ENCODE results near the gene ASTL.
A peak's percentile ranks its signal among the peaks of the same experiment; 100 is the strongest.

The ASTL gene

GRCh38 chr2:96110621-96111256, 27.6 kb downstream of the ASTL start:
- no peak for DNase-seq

DNA sequence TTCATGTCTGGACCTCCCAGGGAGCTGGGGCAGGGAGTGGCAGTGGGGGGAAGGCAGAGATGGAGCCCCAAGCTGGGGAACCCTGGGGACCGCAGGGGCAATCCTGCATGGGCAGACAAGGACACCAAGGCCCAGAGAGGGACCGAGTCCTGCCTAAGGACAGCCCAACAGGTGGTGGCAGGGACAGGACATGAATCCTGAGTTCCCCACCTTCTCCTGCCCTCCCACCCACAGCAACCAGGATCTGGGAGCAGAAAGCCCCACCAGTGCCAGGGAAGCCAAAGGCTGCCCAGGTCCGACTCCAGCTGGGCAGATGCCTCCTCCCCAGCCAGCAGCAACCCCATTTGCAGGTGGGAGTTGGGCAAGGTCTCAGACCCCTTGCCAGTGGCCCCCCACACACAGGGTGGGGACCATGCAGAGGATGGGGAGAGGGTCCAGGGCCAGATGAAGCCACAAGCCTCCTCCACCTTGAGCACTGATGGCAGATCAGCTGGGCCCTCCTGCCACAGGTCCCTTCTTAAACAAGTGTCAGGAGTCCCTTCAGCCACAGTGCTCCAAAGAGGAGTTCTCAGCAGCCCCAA, 28.3 kb downstream of the ASTL start:
- DNase-seq, result no peak

GRCh38 chr2:96109361-96109680, 29.0 kb downstream of the ASTL start:
- no peak for DNase-seq

DNA sequence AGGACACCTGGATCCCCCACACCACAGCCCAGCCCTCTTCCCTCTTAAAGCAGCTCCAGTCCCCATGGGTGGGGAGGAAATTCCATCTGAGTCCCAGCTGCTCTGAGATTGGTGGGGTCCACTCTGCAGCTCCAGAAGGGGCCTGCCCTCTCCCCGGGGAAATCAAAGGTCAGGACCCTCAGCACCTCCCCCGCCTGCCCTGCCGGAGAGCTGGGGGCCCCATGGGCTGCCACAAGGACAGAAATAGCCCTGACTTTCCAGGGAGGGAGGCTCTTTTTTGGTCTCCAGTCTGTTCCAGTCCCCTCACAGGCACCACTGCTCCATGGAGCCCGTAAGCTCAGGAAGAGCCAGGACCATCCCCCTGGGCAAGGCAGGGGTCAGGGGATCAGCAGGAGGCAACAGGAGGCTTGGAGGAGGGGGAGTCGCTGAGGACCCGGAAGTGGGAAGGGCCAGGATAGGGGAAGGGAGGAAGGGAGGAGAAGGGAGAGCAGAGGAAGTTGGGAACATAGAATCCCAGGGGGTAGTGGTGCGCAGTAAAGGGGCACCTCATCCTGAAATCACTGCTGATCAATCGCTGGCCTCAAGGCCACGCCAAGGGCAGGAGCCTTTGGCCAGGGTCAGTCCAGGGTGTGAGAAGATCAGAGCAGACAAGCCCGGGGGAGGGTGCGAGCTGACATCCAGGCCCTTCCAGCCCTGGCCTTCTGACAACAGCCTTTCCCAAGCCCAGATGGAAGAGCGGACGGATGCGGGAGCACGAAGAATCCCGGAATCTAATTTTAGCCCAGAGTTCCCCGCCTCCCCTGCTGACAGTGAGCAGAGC, 29.6 kb downstream of the ASTL start:
- no peak for DNase-seq

GRCh38 chr2:96108151-96108540, 30.2 kb downstream of the ASTL start:
- DNase-seq, result no peak

GRCh38 chr2:96107708-96108065, 30.6 kb downstream of the ASTL start:
- no peak for DNase-seq

- DNase-seq, result no peak
These were observed 31.2 kb downstream of the ASTL start for GRCh38 chr2:96106991-96107707.

GRCh38 chr2:96105994-96106715, 32.1 kb downstream of the ASTL start:
- DNase-seq, result no peak

DNA sequence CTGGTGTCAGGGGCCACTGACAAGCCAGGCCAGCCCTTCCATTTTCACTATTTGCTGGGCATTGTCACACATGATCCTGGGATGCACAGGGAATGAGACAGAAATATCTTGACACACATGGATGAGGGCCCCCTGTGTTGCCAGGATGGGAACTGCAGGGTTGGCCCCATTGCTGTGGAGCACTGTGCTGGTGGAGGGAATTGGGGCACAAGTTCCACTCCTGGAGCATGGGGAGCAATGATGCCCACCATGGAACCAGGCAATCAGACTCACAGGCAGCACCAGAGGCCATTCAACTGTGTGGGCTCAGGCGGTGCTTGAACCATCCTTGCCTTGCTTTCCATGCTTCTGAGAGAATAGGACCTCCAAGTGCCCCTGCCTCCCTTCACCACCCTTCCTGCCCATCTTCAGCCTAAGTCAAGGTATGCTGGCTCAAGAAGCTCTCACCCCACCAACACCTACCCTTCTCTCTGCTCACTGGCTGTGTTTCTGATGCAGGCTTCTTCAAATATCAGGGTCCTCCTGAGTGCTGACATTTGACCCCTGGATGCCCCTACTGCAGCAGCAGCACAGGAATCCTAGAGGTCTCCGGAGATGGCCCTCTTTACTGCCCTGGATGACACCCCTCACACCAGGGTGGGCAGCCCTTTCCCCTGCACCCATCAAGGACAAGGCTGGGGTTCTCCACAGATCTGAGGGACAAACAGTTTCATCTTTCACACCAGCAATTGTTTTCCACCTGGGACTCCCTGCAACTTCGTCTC, 33.0 kb downstream of the ASTL start:
- no peak for DNase-seq

DNA sequence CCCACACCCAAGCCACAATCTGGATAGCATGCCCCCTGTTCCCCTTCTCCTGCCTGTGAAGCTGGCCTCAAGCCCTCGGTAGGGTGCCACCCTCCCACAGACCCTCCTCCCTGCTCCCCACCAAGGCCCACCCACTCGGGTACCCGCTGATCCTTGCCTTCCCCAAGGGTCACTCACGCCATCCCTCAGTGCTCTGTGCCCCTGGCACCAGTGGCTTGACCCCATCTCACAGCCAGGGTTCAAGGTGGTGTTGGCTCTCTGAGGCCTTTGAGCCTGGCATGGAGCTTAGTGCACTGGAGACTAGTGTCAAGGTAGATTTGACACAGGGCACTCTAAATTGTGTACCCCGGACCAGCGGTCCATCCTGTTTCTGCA, 33.8 kb downstream of the ASTL start:
- DNase-seq, result no peak

- peak; percentile 15 for DNase-seq
These were observed 34.4 kb downstream of the ASTL start for GRCh38 chr2:96103761-96104486.

- no peak for DNase-seq
These were observed 35.1 kb downstream of the ASTL start for GRCh38 chr2:96103187-96103601.

DNA sequence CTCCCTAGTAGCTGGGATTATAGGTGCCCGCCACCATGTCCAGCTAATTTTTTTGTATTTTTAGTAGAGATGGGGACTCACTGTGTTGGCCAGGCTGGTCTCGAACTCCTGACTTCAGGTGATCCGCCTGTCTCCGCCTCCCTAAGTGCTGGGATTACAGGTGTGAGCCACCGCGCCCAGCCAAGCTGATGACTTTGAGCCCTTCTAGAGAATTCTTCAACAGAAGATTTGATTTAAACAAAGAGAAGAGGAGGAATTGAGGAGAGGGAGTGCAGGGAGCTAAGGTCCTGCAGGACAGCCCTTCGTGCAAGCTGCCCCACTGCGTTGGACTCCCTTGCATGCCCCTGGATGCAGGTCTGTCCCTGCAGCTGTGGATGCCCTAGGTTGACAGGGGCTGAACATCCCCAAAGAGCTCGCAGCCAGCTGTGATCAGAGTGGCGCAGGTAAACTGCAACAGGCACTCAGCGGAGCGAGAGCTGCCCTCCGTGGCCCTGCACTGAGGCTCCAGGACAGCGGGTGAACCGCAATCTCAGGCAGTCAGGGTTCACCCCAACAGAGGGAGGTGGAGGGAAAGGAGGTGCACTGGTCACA, 35.6 kb downstream of the ASTL start:
- DNase-seq, result no peak

- no peak for DNase-seq
These were observed 37.4 kb downstream of the ASTL start for GRCh38 chr2:96100893-96101304.

DNA sequence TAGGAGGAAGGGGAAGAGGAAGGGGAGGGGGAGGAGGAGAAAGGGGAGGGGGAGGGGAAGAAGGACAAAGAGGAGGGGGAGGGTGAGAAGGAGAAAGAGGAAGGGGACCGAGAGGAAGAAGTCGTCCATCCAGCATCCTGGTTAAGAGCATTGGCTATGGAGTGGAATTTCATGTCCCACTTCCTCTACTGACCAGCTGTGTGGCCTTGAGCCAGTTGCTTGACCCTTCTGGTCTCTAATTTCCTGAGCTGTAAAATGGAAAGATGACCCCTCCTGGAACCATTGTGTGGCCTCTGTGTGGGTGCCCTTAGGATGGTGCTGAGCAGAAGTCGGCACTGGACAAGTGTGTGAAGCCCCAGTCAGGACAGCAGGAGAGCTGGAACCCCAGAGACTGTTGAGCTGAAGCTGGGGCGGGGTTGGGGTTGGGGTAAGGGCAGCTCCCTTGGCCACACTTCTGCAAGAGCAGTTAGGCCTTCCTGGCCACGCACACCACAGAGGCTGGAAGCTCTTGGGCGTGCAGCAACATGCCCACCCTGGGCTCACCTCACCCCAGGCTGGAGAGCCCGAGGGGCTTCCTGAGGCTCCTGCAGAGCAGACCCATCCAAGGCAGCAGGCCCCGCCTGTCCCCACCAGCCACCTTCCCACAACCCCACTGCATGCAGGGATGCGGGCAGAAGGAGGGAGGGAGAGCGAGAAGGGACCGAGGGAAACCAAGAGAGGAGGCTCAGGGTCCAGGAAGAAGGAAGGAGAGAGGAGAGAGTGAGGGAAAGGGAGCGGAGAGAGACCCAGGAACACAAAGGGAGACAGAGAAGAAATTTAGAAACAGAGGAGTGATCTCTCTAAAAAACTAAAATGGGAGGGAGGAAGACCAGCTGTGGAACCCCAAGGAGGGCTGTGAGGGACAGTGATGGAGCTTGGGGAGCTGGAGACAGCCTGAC, 38.2 kb downstream of the ASTL start:
- DNase-seq, result peak; percentile 47

DNA sequence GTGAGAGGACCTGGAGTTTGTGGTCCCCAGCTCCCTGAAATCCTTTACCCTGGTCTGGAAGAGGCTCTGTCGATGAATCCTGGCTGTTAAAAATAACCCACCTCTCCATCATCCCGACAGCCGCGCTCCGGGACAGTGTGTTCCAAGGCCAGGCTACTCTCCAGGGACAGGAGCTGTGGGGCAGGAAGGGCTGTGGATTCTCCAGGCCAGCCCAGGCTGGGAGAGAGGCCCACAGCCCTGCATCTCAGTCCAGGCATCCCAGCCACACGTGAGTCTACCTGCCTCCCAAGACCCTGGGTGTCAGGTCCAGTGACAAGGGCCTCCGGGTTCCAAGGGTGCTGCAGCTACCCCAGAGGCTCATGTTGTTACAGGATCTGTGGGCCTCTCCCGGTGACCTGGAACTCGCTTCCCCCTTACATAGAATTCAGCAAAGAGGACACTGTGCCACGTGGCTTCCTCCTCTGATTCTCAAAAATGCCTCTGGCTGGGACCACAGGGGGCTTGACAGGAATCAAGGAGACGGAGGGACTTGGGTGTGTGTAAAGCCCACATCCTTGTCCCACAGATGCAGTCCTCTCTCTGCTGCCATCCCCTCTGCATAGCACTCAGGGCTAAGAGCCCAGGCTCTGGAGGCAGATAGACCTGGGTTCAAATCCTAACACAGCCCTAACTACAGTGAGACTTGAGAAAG, 39.3 kb downstream of the ASTL start:
- no peak for DNase-seq

DNA sequence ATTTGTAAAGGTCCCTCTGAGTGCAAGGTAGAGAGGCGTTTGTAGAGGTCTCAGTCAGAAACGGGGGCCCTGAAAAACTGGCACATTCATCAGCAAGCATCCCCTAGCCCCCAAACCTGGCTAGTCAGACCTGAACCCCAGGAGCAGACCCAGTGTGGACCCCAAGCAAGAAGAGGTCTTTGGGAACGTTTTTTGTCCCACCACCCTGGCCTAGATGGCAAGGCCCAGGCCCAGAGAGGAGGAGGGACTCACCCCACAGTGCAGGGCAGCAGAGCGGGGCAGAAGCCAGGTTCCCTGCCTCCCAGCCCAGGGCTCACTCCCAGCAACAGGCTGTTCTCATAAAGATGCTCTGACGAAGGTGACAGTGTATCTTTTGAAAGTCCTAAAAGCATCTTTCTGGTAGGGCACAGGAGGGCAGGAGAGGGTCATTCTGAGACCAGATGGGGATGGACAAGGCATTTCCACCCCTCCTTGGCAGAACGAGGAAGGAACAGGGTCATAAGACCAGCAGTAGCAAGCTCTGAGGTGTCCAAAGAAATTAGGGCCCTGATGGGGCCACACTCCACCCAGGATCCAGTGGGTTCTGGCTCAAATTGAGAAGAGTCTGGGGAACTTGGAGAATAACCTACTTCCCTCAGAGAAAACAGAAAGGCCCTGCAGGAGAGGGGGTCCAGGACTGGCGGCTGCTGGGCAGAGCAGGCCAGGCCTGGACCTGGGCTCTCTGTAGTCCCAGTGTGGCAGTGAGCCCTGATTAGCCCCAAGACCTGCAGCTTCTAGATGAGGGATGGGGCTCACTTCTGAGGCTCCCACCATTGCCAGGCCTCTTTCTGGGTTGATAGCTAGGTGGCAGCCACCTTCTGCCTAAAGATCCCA, 40.1 kb downstream of the ASTL start:
- no peak for DNase-seq

- DNase-seq, result no peak
These were observed 40.9 kb downstream of the ASTL start for GRCh38 chr2:96097441-96097840.
